ENCODE data around the gene GALR2. TPM values are rescaled to one million over a fixed set of nuclear protein-coding genes. Genes with fewer than 3 reads are reported as not detected.

The GALR2 gene
- total RNA-seq, 2 donors from 2014 or later, result not detected

DNA sequence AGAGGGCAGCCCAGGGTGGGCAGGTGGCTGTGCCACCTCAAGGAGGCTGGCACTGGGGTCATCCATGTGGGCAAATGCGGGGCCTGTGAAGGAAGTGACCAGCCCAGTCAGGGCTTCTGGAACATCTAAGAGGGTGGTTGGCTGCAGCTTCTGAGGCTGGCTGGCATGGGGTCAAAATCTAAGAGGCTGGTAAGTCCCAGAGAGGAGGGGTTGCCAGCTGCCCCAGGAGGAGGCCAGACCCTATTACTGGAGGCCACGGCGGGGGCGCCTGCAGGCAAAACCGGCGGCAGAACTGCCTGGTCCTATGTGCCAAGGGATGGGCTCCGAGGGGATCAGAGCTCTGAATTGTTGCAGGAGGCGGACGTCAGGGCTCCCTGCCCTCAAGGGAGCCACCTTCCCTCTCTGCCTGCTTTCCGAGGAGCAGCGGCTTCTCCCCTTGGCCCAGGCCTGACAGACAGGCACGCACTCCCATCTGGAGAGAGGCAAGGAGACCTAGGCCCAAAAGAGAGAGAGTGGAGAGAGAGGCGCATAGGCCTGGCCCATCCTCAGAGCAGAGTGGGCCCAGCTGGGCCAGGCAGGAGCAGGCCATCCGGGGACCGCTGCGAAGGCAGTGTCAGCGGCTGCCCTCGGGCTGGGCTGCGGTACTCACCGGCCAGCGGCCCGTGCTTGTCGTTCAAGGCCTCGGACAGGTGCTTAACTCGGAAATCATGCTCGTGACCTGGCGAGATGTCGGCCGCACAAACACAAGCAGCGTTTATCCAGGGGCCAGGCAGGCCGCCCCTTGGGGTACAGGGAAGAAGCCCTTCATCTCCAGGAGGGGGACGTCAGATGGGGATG lies 15.3 kb downstream of the GALR2 start:
- DNase-seq (no peak), ATAC-seq (peak in 1 of 2 donors; percentile 49)
- intact Hi-C loops (cut with DNase I), result no loop called here

DNA sequence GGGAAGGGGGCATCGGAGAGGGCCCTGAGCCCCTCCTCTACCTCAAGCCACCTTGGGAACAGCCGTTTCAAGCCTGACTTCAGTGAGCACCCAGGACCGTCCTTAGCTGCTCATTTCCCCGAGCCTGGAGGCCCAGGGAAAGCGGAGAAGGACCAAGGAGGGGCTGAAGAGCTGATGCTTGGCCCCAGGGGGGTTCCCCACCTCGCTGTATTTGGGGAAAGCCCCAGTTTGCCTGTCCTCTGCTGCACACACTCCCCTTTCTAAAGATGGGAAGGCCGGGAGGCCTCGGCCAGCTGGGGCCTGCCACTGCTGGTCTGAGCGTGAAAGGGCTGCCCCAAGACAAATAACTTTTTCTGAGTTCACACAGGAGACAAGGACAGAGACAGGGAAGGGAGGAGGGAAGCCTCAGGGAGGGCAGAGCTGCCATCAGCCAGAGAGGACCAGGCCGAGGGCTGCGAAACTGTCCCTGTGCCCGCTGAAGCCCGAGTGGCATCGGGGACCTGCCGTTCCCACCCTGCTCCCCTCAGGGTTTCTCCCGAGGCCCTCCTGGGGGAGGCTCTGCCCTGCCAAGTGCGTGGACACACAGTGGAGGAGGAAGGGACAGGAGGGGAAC lies 16.0 kb downstream of the GALR2 start:
- no peak for DNase-seq
- no peak for ATAC-seq
- intact Hi-C loops (cut with DNase I), result no loop called here

GRCh38 chr17:76091526-76092286 lies 17.1 kb downstream of the GALR2 start:
- DNase-seq (no peak), ATAC-seq (no peak)
- intact Hi-C loops (cut with DNase I), result no loop called here

GRCh38 chr17:76092526-76093413 lies 18.2 kb downstream of the GALR2 start:
- DNase-seq, result no peak
- no peak for ATAC-seq
- intact Hi-C loops (cut with DNase I), result no loop called here

DNA sequence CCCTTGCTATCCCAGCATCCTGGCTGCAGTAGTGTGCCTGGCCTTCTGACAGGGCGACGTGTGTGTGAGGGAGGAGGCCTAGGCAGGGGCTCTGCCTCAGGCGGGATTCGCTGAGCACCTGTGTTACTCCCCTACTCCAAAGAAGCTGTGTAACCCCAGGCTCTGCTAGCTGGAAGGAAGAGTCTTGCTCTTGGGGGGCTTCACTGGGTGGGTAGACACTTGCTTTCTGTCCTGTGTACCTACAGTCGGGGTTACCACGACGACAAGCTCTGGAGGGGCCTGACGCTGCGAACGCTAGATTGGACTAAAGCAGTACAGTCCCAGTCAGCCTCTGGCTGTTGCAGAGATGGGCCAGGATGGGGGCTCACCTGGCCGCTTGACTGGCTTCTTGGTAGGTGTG lies 19.5 kb downstream of the GALR2 start:
- ATAC-seq (no peak), DNase-seq (no peak)
- intact Hi-C loops (cut with DNase I), result no loop called here

DNA sequence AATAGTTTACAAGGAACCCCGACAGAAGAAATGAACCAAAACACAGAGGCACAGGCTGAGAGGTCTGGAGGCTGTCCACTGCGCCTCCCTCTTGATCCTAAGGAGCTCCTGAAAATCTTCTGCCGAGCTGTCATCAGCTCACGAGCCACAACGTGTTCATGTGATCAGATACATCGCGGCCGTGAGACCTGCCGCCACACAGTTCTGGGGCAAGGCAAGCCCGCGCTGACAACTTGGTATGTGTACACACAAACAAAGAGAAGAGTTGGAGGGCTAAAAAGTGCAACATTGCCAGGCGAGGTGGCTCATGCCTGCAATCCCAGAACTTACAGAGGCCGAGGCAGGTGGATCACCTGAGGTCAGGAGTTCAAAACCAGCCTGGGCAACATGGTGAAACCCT lies 21.4 kb downstream of the GALR2 start:
- DNase-seq, result no peak
- no peak for ATAC-seq
- intact Hi-C loops (cut with DNase I), result no loop called here

- intact Hi-C loops (cut with DNase I), result no loop called here
- no peak for DNase-seq
- ATAC-seq, result no peak
Observed at GRCh38 chr17:76097716-76098295, 23.2 kb downstream of the GALR2 start.

- DNase-seq (no peak), ATAC-seq (no peak)
- intact Hi-C loops (cut with DNase I), result no loop called here
Observed at GRCh38 chr17:76102944-76103273, 28.3 kb downstream of the GALR2 start.

DNA sequence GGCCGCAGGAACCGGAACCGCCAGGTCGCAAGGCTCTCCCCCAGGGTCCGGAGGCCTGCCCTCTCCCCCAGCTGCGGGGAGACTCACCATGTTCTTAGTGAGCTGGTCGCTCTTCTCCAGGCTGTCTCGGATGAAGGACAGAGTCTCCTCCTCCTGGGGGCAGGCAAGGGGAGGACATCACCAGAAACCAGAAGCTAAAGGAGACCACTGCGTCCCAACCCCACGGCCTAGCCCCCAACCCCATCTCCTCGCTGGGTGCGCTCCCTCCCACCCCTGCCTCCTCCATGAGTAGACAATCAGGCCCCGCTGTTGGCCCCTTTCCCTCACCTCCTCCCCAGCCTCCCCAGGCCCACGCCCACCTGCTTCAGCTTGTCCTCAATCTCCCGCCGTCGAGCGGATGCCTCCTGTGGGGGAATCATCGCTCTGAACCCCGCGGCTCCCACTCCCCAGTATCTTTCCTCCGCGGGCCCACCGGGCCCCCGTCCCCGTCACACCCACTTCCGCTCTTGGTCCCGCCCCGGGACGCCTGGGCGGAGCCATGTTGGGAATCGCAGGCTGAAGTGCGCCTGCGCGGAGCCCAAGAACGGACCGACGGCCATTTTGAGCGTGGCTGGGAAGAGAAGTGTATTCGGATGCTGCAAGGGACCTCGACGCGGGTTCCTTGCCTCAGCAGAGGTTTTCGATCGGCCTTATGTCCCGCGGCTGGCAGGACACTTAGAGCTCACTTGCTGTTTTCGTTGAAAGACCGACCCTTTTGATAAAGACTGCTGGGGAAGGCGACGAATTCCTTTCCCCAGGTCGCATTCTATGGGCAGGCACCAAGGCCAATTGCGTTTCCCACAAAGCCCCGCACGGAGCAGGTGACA lies 28.9 kb downstream of the GALR2 start, which contains the start of gene EXOC7:
EXOC7 (minus strand) TSS at position 514 of the 866 bp plus-strand sequence; CDS start at position 419, 95 bp downstream.
- peak; percentile 99 for ATAC-seq
- peak; percentile 92 for DNase-seq
- intact Hi-C loops (cut with DNase I), result no loop called here

DNA sequence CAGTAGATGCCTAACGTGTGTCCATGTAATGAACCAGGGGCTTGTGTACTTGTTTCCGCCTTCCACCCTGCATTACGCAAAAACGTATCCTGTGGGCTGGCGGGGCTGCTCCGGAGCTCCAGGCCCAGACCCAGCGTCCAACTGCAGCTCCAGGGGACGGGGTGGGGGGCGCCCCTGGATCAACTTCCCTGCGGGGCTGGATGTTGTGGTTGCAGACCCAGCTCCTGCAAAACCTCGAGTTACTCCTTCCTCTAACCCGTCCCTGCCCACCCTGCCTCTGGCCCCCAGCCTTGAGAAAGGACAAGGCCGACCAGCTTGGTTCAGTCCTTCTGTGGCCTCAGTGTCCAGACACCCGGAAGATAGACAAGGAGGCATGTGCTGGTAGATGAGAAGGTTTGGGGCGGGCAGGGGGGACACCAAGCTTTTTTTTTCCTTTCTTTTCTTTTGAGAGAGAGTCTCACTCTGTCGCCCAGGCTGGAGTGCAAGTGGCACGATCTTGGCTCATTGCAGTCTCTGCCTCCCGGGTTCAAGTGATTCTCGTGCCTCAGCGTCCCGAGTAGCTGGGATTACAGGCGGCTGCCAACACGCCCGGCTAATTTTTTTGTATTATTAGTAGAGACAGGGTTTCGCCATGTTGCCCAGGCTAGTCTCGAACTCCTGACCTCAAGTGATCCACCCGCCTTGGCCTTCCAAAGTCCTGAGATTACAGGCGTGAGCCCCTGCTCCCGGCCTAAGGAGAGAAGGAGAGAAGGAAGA lies 29.7 kb downstream of the GALR2 start:
- ATAC-seq (peak; percentile 6 to 20), DNase-seq (no peak)
- intact Hi-C loops (cut with DNase I), result no loop called here

DNA sequence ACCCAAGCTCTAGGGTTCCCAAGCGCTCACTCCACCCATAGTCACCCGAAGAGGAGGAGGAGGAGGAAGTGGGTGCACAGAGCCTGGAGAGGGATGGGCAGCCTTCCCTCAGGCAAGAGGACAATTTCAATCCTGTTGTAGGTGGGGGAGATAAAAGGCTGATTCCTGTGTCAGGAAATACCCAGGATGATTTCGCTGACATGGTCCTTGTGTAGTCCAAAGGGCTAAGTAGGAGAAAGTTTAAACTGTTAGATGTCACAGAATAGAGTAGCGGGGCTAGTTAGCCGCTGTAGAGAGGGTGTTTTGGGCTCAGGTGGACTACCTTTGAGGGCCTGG lies 30.3 kb downstream of the GALR2 start:
- intact Hi-C loops (cut with DNase I), result no loop called here
- no peak for ATAC-seq
- no peak for DNase-seq

GRCh38 chr17:76106703-76107102 lies 32.1 kb downstream of the GALR2 start:
- intact Hi-C loops (cut with DNase I), result no loop called here
- ATAC-seq, result no peak
- no peak for DNase-seq

- DNase-seq, result no peak
- ATAC-seq, result no peak
- intact Hi-C loops (cut with DNase I), result no loop called here
Observed at GRCh38 chr17:76107509-76107908, 32.9 kb downstream of the GALR2 start.

DNA sequence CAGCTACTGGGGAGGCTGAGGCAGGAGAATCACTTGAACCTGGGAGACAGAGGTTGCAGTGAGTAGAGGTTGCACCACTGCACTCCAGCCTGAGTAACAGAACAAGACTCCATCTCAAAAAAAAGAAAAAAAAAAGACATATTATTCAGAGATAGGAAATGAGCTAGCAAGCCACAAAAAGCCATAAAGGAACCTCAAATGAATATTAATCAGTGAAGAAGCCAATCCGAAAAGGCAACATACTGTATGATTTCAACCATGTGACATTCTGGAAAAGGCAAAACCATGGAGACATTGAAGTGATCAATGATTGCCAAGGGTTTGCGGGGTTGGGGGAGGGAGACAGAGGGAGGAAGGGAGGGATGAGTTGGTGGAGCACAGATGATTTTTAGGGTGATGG lies 37.4 kb downstream of the GALR2 start:
- ATAC-seq (no peak), DNase-seq (no peak)
- intact Hi-C loops (cut with DNase I), result no loop called here

GRCh38 chr17:76115138-76115754 lies 40.7 kb downstream of the GALR2 start:
- no peak for DNase-seq
- intact Hi-C loops (cut with DNase I), result no loop called here
- ATAC-seq, result no peak

DNA sequence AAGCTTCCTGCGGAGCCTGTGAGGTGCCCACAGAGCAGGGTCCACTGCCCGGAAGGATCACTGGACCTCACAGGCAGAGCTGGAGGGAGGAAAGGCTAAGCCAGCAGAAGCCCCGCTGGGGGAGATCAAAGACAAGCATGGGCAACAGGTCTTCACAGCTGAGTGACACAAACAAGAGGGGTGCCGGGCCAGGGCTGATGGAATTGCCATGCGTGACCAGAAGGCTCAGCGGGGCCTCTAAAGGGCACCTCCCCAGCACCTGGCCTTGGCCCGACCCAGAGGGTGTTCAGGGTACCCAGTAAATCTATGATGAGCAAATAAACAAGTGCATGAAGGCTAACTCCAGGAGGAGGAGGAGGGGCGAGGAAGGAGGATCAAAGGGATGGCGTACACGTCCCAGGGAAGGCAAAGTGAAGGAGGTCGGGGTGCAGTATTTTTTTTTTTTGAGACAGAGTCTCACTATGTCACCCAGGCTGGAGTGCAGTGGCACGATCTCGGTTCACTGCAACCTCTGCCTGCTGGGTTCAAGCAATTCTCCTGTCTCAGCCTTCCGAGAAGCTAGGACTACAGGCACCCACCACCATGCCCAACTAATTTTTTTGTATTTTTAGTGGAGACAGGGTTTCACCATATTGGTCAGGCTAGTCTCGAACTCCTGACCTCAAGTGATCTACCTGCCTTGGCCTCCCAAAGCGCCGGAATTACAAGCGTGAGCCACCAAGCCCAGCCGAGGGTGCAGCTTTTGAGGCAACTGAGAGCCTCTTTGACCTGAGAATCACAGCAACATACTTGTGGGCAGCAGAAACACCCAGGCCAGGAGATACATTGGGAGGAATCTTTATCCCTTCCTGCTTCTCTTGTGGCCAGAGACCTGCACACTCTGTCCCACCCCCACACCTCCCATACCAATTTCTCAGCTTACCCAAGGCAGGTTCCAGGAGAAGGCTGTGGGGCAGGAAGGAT lies 45.1 kb downstream of the GALR2 start:
- intact Hi-C loops (cut with DNase I), result loop anchor here (5.0 kb wide), 3 partner anchors 63 to 178 kb away; no protein-coding TSS in a partner anchor
- ATAC-seq, result no peak
- DNase-seq, result no peak

Measured in left cardiac atrium (tissue), 4 donors.